IMR-90 (cell line): ENCODE results near the gene ITGB4. TPM values are rescaled to one million over a fixed set of nuclear protein-coding genes. Genes with fewer than 3 reads are reported as not detected.

Experiments
- BHLHE40 ChIP-seq: fragments of 150-350 bp; IDR thresholded peaks from 2 replicates; pipeline ENCODE4 v1.6.1; 2016; ENCODE audit warnings: mild to moderate bottlenecking, low read depth, low read length
- CEBPB ChIP-seq: IDR thresholded peaks from 2 replicates; pipeline ENCODE4 v1.6.1; 2012; ENCODE audit warnings: low read depth, low read length, improper control_type of control experiment
- CHD1 ChIP-seq: IDR thresholded peaks from 2 replicates; pipeline ENCODE4 v1.6.1; 2012; ENCODE audit warnings: low read depth, low read length, improper control_type of control experiment
- ELK1 ChIP-seq: fragments of 150-350 bp; IDR thresholded peaks from 2 replicates; pipeline ENCODE4 v1.6.1; 2016; ENCODE audit warnings: low read depth, mild to moderate bottlenecking, low read length, moderate library complexity, borderline replicate concordance
- POLR2A ChIP-seq: IDR thresholded peaks from 2 replicates; pipeline ENCODE4 v1.6.1; 2012; ENCODE audit warnings: mild to moderate bottlenecking, low read depth, low read length
- RCOR1 ChIP-seq: IDR thresholded peaks from 2 replicates; pipeline ENCODE4 v1.6.1; 2012; ENCODE audit warnings: mild to moderate bottlenecking, low read length, improper control_type of control experiment; ENCODE audit not compliant: insufficient replicate concordance
- polyA plus RNA-seq, 3 experiments: library from polyadenylated mRNA; depleted of rRNA; stranded (reverse); fragments of >200 nt; gene quantifications; 2 replicates each; pipeline ENCODE4 v1.2.3, GENCODE V29; 2012; ENCODE audit warnings: low replicate concordance in 1 of 3
- total RNA-seq: library from RNA; depleted of rRNA; stranded (reverse); fragments of >200 nt; gene quantifications from 2 replicates; pipeline ENCODE4 v1.2.3, GENCODE V29; 2012

ITGB4 gene
- total and polyA plus RNA-seq, 2 of the 4 experiments (the other 2 are of a cell fraction): under 0.01 to 0.27 TPM

- TF ChIP-seq ELK1: no peak
- no peak for TF ChIP-seq BHLHE40
- no peak for TF ChIP-seq CHD1
- TF ChIP-seq CEBPB: no peak
- no peak for TF ChIP-seq POLR2A
- TF ChIP-seq RCOR1: no peak
These were observed 29.6 kb downstream of the ITGB4 start (continued) for GRCh38 chr17:75750661-75751423.
